Keratinocyte (primary cell): ENCODE data around the gene SH3RF1. TPM values are rescaled to one million over a fixed set of nuclear protein-coding genes. Genes with fewer than 3 reads are reported as not detected.

Experiments
- DNase-seq: peaks from one replicate; pipeline ENCODE4 v3.0.0-alpha.2; 2011; ENCODE audit warnings: low read depth, missing footprints, low spot score
- FAIRE-seq: peaks from 2 replicates; lab custom pipeline; 2011; peaks lifted over from hg19 to GRCh38; lab: Jason Lieb, UNC
- H2AFZ ChIP-seq: 2 replicates; pipeline ENCODE4 v1.6.0; 2012; ENCODE audit warnings: low read length, control low read depth, inconsistent platforms; ENCODE audit not compliant: control insufficient read depth
- H3K27ac ChIP-seq: 2 replicates; pipeline ENCODE4 v1.5.1; 2011; ENCODE audit warnings: low read length; ENCODE audit not compliant: control insufficient read depth, insufficient read depth
- H3K27me3 ChIP-seq: 3 replicates; pipeline ENCODE4 v1.6.0; 2011; ENCODE audit warnings: low read length; ENCODE audit not compliant: control insufficient read depth, insufficient read depth; ENCODE audit errors: extremely low read depth
- H3K36me3 ChIP-seq, 2 experiments: 2 replicates in 1 of 2; 3 replicates in 1 of 2; pipeline ENCODE4 v1.5.1; 2011; ENCODE audit warnings: low read length in 2 of 2, mild to moderate bottlenecking in 1 of 2; ENCODE audit not compliant: control insufficient read depth in 2 of 2, insufficient read depth in 2 of 2; ENCODE audit errors: extremely low read depth in 1 of 2
- H3K4me1 ChIP-seq: 3 replicates; pipeline ENCODE4 v1.5.1; 2011; ENCODE audit warnings: low read length; ENCODE audit not compliant: control insufficient read depth, insufficient read depth; ENCODE audit errors: extremely low read depth
- H3K4me2 ChIP-seq: 3 replicates; pipeline ENCODE4 v1.6.0; 2011; ENCODE audit warnings: low read depth, low read length; ENCODE audit not compliant: control insufficient read depth, insufficient read depth; ENCODE audit errors: extremely low read depth
- H3K4me3 ChIP-seq, 3 experiments: fragments of 200-600 bp in 1 of 3; sonication (generic) in 1 of 3; 2 replicates in 2 of 3; 3 replicates in 1 of 3; pipeline ENCODE4 v1.5.1; 2011 to 2016; ENCODE audit warnings: low read length in 3 of 3, mild to moderate bottlenecking in 3 of 3, control low read depth in 2 of 3, inconsistent platforms in 1 of 3, low read depth in 1 of 3, mixed read lengths in 1 of 3, mixed run types in 1 of 3, moderate library complexity in 1 of 3; ENCODE audit not compliant: control insufficient read depth in 2 of 3, insufficient read depth in 2 of 3; ENCODE audit errors: extremely low read depth in 1 of 3
- H3K79me2 ChIP-seq: 2 replicates; pipeline ENCODE4 v1.6.0; 2012; ENCODE audit warnings: low read length; ENCODE audit not compliant: control insufficient read depth, insufficient read depth
- H3K9ac ChIP-seq: 3 replicates; pipeline ENCODE4 v1.6.0; 2011; ENCODE audit warnings: low read length; ENCODE audit not compliant: control insufficient read depth, insufficient read depth; ENCODE audit errors: extremely low read depth
- H3K9me1 ChIP-seq: 3 replicates; pipeline ENCODE4 v1.6.0; 2011; ENCODE audit warnings: low read length; ENCODE audit not compliant: control insufficient read depth, insufficient read depth; ENCODE audit errors: extremely low read depth
- H3K9me3 ChIP-seq: 2 replicates; pipeline ENCODE4 v1.5.1; 2012; ENCODE audit warnings: low read depth, low read length; ENCODE audit not compliant: control insufficient read depth
- H4K20me1 ChIP-seq: 3 replicates; pipeline ENCODE4 v1.6.0; 2011; ENCODE audit warnings: low read length; ENCODE audit not compliant: control insufficient read depth, insufficient read depth; ENCODE audit errors: extremely low read depth
- EZH2 ChIP-seq: IDR thresholded peaks from one replicate; pipeline ENCODE4 v1.6.1; 2012; ENCODE audit warnings: inconsistent platforms, mild to moderate bottlenecking, low read length, moderate library complexity
- dilution Hi-C: fragments of 300-500 bp; cut with MboI; formaldehyde crosslinking; loops from one replicate; pipeline ENCODE4 v1.7.0; 2020; ENCODE audit warnings: low sequenced_read_pairs; ENCODE audit not compliant: extremely low pct_ligation_motif_present
- polyA plus RNA-seq, 5 experiments: library from polyadenylated mRNA; depleted of rRNA in 3 of 5; stranded (reverse) in 3 of 5; stranded (forward) in 1 of 5; unstranded in 1 of 5; fragments of >200 nt; gene quantifications; 1 replicate in 1 of 5; 2 replicates in 3 of 5; 3 replicates in 1 of 5; pipeline versions ENCODE4 v1.2.1 to v1.2.3, GENCODE V29; 2011 to 2012; ENCODE audit warnings: missing spikeins in 2 of 5, low read depth in 1 of 5, low replicate concordance in 1 of 5
- TF ChIP-seq, protein P1 (sequence below), 3 experiments: IDR thresholded peaks in 1 of 3; conservative IDR thresholded peaks in 1 of 3; optimal IDR thresholded peaks in 1 of 3; 2 replicates in 2 of 3; 3 replicates in 1 of 3; pipeline versions ENCODE3 to v1.5.1; 2011; ENCODE audit warnings: low read length in 3 of 3, mild to moderate bottlenecking in 3 of 3, moderate library complexity in 2 of 3, control low read depth in 1 of 3, inconsistent platforms in 1 of 3; ENCODE audit not compliant: insufficient read depth in 2 of 3; ENCODE audit errors: extremely low read depth in 1 of 3

Gene SH3RF1
- polyA plus RNA-seq, 1 donor (not counting 4 experiments of a cell fraction or from before 2014, with no cell fraction given), result 9.5 TPM

DNA sequence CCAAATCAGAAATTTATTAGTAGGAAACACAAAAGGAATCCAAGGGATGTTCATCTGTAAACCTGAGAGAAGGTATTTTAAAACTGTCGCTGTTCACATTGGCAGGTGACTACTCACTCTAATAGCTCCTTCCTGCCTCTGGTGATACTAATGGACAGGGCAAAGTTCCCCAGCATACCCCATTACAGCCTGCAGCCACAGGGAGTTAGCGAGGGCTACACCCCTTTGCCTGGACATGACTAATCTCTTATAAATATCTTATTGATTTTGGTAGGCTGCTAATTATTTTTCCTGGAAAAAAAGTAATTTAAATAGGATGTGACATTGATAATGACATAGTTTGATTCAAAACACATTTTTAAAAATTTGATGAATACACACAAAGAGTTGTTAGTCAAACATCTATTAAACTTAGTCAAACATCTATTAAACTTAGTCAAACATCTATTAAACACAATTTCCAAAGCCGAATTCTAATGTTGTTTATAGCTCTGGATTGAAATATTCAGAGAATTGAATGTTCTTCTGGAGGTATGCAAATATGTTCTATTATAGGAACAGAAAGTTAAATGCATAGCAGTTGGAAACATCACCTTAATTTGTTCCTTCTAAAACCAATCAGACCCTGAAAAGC, 177.8 kb downstream of the SH3RF1 start:
- Histone ChIP-seq H3K9me3 (peaks cover 2% of the 10 kb centered on the region), H3K9me1 (no peaks in the 10 kb centered on the region), H3K9ac (no peak overlapping the region), H3K36me3 (peaks cover 10 to 20% of the 10 kb centered on the region in 2 experiments), H3K4me1 (no peaks in the 10 kb centered on the region), H3K27ac (no peak overlapping the region), H4K20me1 (no peaks in the 10 kb centered on the region), H3K4me2 (no peak overlapping the region), H2AFZ (no peak overlapping the region), H3K4me3 (no peak overlapping the region), H3K27me3 (no peaks in the 10 kb centered on the region), H3K79me2 (no peaks in the 10 kb centered on the region)
- dilution Hi-C loops, result no loop called here
- DNase-seq, result no peak
- TF ChIP-seq EZH2, result no peak
- TF ChIP-seq, protein P1, sequence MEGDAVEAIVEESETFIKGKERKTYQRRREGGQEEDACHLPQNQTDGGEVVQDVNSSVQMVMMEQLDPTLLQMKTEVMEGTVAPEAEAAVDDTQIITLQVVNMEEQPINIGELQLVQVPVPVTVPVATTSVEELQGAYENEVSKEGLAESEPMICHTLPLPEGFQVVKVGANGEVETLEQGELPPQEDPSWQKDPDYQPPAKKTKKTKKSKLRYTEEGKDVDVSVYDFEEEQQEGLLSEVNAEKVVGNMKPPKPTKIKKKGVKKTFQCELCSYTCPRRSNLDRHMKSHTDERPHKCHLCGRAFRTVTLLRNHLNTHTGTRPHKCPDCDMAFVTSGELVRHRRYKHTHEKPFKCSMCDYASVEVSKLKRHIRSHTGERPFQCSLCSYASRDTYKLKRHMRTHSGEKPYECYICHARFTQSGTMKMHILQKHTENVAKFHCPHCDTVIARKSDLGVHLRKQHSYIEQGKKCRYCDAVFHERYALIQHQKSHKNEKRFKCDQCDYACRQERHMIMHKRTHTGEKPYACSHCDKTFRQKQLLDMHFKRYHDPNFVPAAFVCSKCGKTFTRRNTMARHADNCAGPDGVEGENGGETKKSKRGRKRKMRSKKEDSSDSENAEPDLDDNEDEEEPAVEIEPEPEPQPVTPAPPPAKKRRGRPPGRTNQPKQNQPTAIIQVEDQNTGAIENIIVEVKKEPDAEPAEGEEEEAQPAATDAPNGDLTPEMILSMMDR (optimal IDR thresholded peaks at IDR 0.05 in 1 of 3, IDR thresholded peaks at IDR 0.05 in 1 of 3, conservative IDR thresholded peaks at IDR 0.05 in 1 of 3; ENCODE audit: extremely low read depth in 1 of 3, insufficient read depth in 2 of 3, low read length in 3 of 3), result no peak
- FAIRE-seq, result no peak

- Histone ChIP-seq H3K9me1 (no peaks in the 10 kb centered on the region), H3K4me2 (no peak overlapping the region), H3K36me3 (peaks cover 6 to 11% of the 10 kb centered on the region in 2 experiments), H3K4me1 (no peaks in the 10 kb centered on the region), H3K4me3 (no peak overlapping the region), H4K20me1 (no peaks in the 10 kb centered on the region), H3K79me2 (no peaks in the 10 kb centered on the region), H2AFZ (no peak overlapping the region), H3K27ac (no peak overlapping the region), H3K9me3 (peaks cover 2% of the 10 kb centered on the region), H3K27me3 (no peaks in the 10 kb centered on the region), H3K9ac (no peak overlapping the region)
- dilution Hi-C loops, result no loop called here
- DNase-seq, result no peak
- TF ChIP-seq EZH2, result no peak
- TF ChIP-seq, protein P1 (optimal IDR thresholded peaks at IDR 0.05 in 1 of 3, IDR thresholded peaks at IDR 0.05 in 1 of 3, conservative IDR thresholded peaks at IDR 0.05 in 1 of 3; ENCODE audit: extremely low read depth in 1 of 3, insufficient read depth in 2 of 3, low read length in 3 of 3), result no peak
- FAIRE-seq, result no peak
These were observed 180.1 kb downstream of the SH3RF1 start for GRCh38 chr4:169090484-169091215.
